Measurements from ENCODE around the gene GLIPR1.
"Not testable (repeated sequence)": the region's sequence is repeated elsewhere in the genome, so short reads cannot be mapped to it uniquely, and the experiment has no call there.

GLIPR1 gene

DNA sequence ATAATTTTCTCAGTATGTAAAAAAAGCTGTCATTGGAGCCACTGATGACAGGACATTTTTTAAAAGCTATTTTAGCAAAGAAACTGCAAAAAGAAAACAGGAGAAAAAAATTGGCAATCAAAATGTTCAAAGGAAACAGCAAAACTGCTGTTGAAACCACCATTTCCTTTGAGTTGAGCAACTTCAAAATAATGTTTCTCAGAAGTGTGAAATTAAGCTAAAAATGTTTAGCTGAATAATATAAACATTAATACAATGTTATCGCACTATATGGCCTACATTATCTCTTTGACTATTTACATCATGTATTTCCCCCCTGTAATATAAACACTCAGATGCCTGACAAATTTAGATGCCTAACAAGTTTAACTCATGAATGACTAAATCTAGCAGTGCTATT is 23.4 kb upstream of the GLIPR1 start:
- no peak for DNase-seq (ENCODE audit: low read depth)

DNA sequence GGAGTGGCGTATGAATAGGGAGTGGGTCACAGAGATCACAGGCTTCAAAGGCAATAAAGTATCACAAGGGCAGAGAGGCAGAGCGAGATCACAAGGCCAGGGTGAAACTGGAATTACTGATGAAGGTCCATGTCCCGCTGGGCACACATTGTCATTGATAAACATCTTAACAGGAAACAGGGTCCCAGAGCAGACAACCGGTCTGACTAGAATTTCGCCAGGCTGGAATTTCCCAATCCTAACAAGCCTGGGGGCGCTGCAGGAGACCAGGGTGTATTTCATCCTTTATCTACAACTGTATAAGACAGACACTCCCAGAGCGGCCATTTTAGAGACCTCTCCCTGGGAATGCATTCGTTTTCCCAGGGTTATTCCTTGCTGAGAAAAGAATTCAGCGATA is 22.7 kb upstream of the GLIPR1 start:
- not testable (repeated sequence) for H3K4me3 ChIP-seq (ENCODE audit: control insufficient read depth, low read depth, low read length); DNase-seq (ENCODE audit: low read depth)

More for the DNA sequence above, 23.4 kb upstream of the GLIPR1 start:
- H3K4me3 ChIP-seq (ENCODE audit: control insufficient read depth, low read depth, low read length): no peak overlapping the region
- TF ChIP-seq, protein P1, sequence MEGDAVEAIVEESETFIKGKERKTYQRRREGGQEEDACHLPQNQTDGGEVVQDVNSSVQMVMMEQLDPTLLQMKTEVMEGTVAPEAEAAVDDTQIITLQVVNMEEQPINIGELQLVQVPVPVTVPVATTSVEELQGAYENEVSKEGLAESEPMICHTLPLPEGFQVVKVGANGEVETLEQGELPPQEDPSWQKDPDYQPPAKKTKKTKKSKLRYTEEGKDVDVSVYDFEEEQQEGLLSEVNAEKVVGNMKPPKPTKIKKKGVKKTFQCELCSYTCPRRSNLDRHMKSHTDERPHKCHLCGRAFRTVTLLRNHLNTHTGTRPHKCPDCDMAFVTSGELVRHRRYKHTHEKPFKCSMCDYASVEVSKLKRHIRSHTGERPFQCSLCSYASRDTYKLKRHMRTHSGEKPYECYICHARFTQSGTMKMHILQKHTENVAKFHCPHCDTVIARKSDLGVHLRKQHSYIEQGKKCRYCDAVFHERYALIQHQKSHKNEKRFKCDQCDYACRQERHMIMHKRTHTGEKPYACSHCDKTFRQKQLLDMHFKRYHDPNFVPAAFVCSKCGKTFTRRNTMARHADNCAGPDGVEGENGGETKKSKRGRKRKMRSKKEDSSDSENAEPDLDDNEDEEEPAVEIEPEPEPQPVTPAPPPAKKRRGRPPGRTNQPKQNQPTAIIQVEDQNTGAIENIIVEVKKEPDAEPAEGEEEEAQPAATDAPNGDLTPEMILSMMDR (conservative IDR thresholded peaks at IDR 0.05; ENCODE audit: control insufficient read depth, insufficient read depth, low read depth, low read length): no peak

DNA sequence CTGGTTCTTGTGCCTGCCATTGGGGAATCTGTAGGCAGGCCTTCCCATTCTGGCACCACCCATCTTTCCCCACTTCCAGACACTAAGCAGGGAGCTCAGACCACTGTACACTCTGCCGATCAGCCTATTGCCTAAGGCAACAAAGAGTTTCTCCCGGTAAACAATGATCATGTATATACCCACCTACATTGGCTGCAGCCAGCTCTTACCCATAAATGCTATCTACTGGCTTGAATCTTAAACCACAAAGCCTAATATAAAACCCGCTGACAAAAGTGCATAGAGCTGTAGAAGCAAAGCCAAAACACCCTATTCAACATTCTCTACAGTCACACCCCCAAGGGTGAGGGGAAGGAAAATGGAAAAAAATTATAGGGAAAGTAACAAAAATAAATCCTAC is 20.8 kb upstream of the GLIPR1 start:
- TF ChIP-seq, protein P1 (conservative IDR thresholded peaks at IDR 0.05; ENCODE audit: control insufficient read depth, insufficient read depth, low read depth, low read length): no peak

DNA sequence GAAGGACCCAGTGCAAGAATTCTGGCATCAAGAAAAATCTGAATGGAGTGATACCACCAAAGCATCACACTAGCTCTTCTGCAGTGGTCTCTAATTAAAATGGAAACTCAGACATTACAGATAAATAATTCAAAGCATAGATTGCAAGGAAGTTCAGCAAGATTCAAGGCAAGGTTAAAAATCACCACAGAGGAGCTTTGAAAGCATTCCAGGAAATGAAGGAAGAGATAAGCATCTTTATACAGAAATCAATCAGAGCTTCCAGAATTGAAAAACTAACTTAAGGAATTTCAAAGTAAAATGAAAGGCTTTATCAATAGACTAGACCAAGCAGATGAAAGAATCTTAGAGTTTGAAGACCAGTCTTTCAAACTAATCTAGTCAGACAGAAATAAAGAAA is 20.4 kb upstream of the GLIPR1 start:
- TF ChIP-seq, protein P1 (conservative IDR thresholded peaks at IDR 0.05; ENCODE audit: control insufficient read depth, insufficient read depth, low read depth, low read length): no peak
- H3K4me3 ChIP-seq (ENCODE audit: control insufficient read depth, low read depth, low read length): no peak overlapping the region
- no peak for DNase-seq (ENCODE audit: low read depth)

More for the DNA sequence above, 20.8 kb upstream of the GLIPR1 start:
- no peak overlapping the region for H3K4me3 ChIP-seq (ENCODE audit: control insufficient read depth, low read depth, low read length)
- no peak for DNase-seq (ENCODE audit: low read depth)

DNA sequence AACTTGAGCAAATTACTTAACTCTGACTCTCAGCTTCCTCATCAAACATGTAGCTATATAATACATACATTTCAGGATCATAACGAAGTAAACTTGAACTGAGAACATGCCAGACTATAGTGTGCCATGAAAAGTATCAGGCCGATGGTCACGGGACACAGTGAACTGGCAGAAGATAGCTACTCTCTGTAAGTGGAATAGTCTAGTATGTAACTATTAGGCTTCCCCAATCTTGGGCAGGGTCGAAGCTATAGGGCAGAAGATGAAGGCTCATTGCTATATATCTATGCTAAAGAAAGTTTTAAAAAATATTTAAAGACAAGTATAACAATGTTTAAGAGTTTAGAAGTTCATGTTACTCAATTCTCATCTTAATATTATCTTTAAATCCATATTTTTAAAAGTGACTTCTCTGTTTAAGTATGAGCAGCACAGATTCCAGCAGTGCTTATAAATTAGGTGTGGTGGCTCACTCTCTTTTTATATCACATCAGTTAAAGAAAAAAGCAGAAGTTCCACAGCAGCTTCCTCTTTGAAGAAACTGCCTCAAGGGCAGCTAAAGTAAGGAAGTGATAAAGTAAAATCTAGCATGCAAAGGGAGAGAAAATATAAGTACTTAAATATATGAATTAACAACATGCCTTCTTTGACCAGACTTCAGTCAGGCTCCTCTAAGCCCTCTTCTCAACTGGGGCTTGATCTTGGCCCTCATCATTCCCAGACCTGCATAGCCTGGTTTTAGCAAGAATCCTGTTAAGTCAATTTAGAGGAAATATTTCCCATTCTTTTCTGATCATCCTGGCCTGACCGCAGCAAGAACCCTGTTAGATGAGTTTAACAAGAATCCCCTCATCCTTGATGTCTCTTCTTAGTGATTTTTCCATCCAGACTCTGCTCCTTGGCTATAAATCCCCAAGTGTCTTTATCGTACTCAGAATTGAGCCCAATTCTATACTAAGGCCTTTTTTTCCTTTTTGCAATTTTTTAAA is 8.4 kb upstream of the GLIPR1 start:
- DNase-seq (ENCODE audit: low read depth): no peak
- TF ChIP-seq, protein P1 (conservative IDR thresholded peaks at IDR 0.05; ENCODE audit: control insufficient read depth, insufficient read depth, low read depth, low read length): no peak
- no peak overlapping the region for H3K4me3 ChIP-seq (ENCODE audit: control insufficient read depth, low read depth, low read length)

DNA sequence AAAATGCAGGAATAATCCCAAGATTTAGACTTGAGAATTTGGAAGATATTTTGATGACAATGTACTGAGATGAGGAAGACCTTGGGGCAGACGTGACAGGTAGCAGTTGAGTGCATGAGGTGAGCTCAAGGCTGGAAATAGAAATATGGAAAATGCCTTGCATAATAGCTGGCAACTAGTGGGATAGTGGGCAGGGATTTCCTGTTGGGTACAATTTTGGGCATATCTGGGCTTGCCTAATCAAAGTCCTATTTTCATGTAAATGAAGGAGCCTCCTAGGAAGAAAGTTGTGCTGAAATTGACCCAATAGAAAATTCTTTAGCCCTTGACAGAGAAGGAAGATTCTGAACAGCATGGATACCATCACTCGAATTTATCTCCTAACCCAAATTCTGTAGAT is 6.4 kb upstream of the GLIPR1 start:
- no peak for DNase-seq (ENCODE audit: low read depth)
- TF ChIP-seq, protein P1 (conservative IDR thresholded peaks at IDR 0.05; ENCODE audit: control insufficient read depth, insufficient read depth, low read depth, low read length): no peak
- H3K4me3 ChIP-seq (ENCODE audit: control insufficient read depth, low read depth, low read length): no peak overlapping the region

DNA sequence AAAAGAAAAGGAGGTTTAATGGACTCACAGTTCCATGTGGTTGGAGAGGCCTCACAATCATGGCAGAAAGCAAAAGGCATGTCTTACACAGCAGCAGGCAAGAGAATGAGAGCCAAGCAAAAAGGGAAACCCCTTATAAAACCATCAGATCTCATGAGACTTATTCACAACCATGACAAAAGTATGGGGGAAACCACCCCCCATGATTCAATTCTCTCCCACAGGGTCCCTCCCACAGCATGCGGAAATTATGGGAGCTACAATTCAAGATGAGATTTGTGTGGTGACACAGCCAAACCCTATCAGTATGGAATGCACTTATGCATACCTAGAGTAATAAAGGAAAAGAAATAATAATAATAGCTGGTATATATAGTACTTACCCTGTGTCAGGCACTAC is 4.5 kb upstream of the GLIPR1 start:
- no peak overlapping the region for H3K4me3 ChIP-seq (ENCODE audit: control insufficient read depth, low read depth, low read length)
- no peak for DNase-seq (ENCODE audit: low read depth)
- TF ChIP-seq, protein P1 (conservative IDR thresholded peaks at IDR 0.05; ENCODE audit: control insufficient read depth, insufficient read depth, low read depth, low read length): no peak
